HG02943 (cell line): Measurements from ENCODE around the gene ZBTB38.

ENCODE experiments used
- ATAC-seq: cut with Tn5 transposase; IDR thresholded peaks from one replicate; pipeline ENCODE4 v1.9.1; 2021; ENCODE audit warnings: mild to moderate bottlenecking, low read depth, moderate library complexity; ENCODE audit not compliant: unreplicated experiment

ZBTB38 gene

DNA sequence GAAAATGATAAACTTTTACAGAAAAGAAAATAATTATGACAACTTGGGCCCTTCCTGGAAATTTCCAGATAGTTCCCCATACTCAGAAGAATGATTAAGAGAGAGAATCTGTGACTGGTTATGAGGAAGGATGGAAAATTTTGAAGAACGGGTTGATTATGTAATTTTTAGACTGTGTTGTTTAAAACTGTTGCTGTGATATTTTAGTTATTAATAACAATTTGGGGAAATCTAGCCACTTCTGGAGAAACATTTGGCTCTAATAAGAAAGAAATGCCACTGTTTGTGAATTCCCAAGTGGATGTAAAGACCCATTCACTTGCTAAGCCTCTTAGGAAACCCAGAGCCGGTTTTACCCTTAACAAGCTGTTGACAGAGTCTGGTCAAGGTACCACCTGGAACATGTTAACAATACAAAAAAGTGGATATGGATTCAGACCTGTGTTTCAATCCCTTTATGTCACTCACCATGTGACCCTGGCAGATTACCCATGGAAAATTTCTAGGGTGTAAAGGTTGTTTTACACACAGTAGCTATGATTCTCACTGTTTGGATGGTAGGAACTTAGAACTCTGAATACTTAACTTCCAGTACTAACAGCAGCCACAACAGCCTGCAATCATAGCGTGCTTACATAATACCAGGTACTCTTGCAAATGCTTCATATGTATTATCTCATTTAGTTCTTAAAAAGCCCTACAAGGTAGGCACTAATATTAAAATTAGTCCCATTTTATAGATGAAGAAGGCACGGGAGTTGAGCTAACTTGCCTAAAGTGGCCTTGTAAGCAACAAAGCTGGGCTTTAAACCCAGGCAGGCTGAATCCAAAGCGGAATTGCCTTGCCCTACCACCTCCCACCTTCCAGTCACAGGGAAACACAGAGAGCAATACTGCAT lies 32.0 kb downstream of the ZBTB38 start:
- no peak for ATAC-seq

DNA sequence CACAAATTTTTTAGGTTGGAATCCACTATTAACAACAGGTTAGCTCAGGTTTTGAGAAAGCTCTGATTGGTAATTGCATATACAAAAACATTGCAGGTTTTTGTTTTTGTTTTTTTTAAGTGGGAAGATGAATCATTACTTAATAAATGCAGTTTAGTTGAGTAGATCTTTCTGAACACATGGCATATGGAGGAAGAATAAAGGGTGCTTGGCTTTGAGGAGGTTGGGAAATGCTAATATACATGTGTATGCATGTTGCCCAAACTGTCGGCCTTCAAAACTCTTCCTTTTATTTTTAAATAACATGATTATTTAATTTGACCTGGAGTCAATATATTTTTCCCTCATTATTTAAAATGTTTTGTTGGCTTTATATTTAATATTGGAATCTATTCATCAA lies 32.8 kb downstream of the ZBTB38 start:
- no peak for ATAC-seq

DNA sequence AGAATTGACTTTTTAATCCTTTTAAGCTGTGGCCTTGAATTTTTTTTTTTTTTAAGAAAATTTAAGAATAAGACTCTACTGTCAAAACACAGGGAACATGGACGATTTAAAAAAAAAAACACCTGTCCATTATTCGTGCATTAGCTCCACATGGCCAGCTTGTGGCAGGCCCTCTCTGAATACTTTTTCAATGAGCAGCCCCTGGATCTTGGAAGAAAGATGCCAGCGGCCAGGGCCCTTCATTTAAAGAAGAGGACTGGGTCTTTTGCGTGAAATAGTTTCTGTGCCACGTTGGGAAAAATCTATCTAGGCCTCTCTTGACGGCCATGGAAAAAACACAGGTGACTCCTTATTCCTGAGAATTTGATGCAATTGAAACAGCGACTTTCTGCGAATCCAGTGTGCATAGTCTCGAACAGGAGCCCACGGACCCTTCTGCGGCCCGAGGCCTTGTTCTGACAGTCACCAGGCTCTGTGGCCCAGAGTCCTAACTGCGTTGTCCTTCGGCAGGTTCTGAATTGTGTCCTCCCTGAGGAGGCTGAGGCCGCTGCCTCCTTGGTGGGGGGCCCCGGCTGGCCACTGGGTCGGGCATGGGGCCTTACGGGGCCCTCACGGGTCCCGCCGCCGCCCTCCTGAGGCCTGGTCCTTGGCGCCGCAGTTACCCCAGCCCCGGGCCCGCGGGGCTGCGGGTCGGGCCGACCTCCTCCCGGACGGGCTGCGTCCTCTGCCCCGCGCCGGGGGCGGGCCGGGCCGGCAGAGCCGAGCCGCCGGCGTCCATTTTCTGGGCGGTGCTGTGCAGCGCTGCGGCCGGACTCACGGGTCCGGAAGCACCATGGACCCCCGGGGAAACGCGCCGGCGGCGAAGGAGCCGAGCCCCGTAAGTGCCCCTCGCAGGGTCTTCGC lies 33.5 kb downstream of the ZBTB38 start:
- ATAC-seq, result peak; percentile 65

DNA sequence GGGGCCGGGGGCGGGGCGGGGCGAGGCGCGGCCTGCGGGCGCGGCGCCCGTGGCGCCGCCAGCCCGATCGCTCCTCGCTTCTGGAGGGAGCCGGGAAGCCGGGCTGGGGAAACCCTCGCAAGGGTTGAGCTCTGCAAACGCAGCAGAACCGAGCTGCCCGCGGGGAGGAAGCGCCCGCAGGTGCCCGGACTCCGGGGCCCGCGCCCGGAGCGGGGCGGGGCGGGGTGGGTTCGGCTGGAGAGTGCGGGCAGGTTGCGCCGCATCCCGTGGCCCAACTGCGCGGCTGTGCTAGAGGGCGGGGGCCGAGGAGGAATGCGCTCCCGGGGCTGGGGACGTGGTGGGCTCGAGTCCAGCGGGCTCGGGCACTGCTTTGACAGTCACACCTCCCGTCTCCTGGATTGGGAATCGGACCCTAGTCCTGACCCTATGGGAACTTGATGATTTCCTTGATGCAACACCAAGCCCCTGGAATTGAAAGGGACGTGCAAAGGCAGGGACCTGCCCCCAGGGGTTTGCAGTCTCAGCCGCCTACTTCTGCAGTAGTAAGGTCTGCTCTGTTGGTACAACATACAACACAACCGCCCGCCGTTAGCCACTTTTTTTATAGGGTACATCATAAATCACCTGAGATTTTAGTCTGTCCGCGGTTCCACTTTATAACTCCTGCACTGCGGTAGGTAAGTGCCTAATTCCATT lies 34.3 kb downstream of the ZBTB38 start:
- ATAC-seq, result peak; percentile 50

DNA sequence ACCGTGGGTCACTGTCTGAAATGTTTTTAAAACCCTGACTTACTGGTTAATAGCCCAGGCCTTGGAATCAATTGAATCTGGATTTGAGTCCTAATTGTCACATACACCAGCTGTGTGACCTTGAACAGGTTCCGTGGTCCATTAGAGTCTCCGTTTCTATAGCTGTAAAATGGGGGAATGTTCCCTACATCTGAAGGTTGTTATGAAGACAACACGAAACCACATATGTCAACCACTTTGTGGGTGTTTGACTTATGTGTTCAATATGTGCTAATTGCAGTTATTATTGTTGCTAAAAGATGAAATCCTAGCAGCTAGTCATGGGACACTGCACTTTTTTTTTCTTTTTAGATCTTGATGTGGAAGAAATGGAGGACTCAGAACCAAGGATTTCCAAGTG lies 35.3 kb downstream of the ZBTB38 start:
- ATAC-seq, result no peak

DNA sequence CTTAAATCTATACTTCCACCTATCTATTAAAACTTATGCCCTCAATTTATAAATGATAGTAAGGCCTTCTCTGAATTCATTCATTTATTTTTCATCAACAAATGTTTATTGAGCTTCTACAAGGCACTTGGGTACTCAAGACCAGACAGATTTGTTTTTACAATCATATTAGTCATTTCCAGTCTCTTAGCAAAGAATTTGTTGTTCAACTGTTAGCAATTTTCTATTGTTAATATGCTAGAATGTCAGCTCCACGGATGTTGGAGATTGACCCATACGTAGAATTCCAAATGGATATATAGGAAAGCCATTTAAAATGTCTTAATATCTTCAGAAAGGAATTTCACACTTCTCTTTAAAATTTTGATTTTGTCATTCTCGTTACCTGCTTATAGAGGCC lies 36.7 kb downstream of the ZBTB38 start:
- no peak for ATAC-seq

DNA sequence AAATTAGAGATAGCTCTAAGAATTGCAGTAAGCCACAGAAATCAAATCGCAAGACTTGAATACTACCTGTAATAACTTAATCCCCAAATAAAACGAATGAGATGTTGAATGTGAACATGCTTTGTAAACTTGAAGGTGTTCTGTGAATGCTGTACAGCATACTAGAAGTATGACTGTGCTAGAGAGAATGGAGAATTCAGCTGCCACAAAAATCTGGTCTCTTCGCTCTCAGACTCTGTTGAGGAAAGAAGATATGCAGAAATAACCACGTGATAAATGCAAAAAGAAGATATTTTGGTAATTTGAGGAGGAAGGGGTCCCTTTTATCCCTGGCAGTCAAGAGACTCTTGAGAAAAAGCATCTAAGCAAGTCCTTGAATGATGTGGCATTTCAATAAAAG lies 37.3 kb downstream of the ZBTB38 start:
- ATAC-seq, result no peak

DNA sequence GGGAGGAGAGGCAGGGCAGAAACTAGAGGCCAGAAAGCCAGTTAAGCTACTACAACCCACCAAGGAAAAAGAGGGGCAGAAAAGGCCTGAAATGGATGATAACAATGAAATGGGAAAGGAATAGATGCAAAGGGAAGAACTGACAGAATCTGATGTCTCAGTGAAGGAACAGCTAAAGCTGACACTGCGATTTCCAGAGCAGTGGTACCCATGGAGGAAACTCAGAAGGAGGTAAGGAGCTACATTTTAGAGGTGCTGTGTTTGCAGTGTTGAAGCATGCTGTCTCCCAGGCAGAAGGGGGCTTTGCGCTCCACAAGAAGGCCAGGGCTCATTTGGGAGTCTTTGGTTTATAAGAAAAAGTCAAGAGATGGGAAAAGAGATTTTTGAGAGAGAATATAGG lies 38.0 kb downstream of the ZBTB38 start:
- ATAC-seq, result no peak

DNA sequence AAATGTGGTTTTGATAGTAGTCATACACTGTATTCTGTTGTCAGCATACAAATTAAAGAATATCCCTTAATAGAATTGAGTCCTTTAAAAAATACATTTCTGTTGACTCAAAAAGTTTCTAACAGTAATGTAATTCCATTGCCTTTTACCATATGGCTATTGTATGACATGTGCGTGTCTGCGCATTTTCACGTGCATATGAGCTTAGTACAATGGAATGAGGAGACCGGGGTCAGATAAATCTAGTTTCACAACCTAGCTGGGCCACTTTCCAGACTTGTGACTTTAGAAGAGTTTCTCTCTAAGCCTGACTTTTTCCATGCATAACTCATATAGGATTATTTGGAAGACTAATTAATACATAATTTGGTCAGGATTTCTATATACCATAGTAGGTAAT lies 38.7 kb downstream of the ZBTB38 start:
- ATAC-seq, result no peak

DNA sequence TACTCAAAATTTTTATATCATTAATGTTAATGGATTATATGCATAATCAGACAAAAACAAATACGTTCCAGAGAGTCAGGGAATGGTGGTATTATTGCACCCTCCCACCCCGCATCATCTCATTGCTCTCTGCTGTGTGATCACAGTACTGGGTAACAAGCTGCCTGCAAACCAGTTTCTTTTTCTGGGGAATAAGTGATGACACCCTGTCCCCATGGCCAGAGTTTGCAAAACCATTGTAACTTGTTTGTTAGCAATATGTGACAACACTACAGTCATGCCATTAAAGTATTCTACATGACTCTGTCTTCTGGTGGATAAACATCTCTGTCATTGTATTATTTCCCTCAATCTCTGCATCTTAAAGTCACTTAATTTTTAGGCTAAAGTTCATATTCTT lies 39.5 kb downstream of the ZBTB38 start:
- ATAC-seq, result no peak

DNA sequence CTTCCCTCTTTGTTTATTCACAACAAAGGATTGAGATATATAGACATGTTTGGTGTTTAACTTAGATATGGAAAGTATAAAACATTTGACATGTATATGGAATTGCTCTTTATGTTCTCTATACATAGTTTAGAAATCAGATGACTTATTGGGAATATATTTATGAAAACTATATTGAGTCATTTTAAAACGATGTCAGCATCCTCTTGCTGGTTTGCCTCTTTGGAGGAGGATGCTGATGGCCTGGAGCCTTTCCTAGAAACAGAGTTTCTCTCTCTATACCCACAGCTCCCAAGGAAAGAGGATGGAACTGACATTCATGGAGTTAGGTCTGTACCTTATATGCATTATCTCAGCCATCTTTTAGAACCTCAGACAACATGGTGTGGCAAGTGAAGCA lies 40.3 kb downstream of the ZBTB38 start:
- no peak for ATAC-seq

DNA sequence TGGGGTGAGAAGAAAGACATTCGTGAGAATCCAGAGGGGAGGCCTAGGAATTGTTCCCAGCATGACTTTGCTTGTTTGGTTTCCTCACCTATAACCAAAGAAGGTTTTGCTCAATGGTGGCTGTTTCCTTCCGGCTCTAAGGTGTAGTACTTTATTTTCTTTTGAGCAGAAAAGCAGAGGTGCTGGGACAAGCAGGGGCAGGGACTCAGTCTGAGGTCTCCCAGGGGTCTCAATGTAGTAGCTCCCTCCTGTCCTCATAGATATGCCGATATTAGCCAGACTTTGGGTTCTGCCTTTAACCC lies 41.6 kb downstream of the ZBTB38 start:
- ATAC-seq, result no peak

DNA sequence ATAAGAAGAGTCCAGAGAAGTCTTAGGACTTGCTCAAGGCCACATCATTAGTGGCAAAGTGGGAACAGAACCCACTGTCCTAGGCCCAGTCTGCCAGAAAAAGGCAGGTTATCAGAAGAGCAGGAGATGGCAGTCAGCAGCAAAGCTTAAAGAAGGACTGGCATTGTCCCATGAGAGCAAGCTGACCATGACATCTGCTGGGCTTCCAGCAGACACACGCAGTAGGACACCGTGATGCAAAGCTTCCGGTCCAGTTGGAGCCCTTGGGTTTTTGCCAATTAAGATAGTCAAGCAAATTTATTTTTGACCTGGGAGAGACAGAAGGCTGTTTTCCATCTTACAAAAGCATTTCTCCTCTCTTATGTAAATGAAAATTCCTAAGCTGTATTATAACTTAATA lies 42.1 kb downstream of the ZBTB38 start:
- no peak for ATAC-seq

DNA sequence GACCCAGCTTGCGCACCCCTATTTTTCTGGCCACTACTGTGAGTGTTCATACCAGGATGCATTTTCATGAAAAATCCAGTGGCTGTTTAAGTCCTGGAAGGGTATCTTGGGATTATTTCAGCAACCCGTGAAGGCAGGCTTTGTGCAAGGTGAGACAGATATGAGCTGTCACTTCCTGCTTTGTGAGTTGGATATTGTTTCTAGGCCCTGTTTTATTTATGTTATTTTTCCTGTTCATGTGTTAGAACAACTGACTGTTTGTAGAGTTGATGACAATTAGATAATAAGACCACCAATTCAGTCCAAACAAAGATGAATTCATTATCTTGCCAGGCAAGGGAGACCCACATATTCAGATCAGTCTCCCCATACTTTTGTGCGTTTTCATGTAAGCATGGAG lies 42.5 kb downstream of the ZBTB38 start:
- no peak for ATAC-seq

DNA sequence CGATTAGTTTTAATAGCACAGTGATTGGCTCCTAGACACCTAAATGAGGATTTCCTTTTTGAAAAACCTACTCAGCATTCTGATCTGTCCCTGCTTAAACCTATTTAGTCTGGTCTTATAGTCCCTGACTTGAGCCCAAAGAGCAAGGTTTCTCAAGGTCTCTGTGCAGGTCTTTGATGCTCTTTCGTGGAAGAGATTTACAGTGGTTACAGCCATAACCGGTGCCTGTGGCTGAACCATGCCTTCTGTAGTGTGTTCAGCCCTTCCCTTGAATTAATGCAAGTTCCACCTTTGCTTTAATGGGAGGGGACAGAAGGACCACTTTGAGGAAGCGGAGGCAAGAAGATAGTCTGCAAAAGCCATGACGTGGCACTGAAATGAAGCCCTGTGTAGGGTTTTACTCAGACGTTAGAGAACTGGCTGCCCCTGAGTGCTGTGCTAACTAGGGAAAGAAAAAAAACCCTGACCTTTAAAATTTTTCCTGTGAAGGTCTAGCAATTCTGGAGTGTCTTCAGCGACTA lies 43.0 kb downstream of the ZBTB38 start:
- ATAC-seq, result no peak

DNA sequence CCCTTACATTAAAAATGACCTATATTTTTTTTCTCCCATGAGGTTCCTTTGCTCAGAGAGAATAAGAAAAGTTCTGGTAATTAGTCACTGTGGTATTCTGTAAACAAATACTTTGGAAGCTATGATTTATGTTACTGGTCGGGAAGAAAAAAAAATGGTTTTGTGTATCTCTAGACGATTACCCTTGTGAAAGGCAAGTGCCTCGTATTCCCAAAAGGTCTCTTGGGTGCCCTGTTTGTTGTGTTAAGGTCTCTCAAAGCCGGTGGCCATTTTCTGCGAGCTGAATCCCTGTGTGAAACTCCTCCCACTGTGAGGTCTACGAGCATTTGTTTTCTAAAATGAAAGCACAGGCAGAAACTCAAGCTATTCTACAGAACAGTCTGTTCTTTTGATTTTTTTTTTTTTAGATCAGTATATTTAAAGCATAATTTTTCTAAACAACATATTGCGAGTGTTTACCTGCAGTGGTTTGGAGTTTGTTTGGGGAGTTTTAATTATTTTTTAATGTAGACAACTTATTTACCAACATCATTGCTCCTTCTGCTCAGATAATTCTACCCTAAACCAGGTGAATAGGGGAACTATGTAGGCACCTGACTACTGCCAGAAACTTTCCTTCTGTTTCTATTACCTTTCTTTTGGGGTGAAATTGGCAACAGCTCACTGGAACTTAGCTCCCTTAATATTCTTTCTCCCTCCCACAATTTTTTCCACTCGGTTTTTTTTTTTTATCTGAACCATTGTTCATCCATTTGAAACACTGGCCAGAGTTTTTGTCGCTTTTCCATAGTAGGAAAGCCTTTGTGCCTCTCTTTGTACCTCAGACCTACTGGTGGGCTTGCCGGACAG lies 44.0 kb downstream of the ZBTB38 start:
- ATAC-seq, result peak; percentile 63

DNA sequence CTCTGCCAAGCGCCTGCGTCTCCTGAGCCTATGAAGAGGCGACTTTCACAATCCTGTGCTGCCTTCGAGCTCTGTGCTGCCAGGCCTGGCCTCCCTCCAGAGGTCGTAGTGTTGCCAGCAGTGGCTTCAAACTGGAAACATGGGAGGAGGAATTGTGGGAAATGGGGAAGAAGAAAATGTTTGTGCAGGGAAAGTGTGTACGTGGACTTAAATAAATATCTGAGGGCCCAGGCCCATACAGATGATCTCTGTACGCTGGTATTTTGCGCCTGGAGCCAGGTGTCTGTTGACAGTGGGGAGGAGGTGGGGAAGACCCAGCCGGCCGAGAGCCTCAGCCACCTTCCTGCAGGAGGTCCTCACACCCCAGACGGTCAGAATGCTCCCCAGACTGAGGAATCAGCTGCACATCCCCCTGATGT lies 44.6 kb downstream of the ZBTB38 start:
- no peak for ATAC-seq

DNA sequence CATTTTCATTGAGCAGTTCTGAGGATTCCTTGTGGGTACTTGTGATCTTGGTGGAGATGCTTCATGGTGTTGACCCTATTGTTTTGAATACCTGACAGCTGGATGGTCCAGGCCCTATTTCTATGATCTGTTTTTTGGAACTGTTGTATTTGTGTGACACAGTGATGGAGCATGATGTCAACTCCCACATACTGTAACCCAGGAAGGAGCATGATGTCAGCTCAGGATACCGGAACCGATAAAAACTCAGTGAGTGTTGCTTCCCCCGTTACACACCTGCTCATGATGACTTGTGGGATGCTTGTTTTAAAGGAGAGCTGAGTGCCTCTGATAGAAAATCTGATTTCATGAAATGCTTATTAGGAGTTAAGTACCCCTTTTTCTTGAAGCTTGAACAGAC lies 45.1 kb downstream of the ZBTB38 start:
- ATAC-seq, result no peak

DNA sequence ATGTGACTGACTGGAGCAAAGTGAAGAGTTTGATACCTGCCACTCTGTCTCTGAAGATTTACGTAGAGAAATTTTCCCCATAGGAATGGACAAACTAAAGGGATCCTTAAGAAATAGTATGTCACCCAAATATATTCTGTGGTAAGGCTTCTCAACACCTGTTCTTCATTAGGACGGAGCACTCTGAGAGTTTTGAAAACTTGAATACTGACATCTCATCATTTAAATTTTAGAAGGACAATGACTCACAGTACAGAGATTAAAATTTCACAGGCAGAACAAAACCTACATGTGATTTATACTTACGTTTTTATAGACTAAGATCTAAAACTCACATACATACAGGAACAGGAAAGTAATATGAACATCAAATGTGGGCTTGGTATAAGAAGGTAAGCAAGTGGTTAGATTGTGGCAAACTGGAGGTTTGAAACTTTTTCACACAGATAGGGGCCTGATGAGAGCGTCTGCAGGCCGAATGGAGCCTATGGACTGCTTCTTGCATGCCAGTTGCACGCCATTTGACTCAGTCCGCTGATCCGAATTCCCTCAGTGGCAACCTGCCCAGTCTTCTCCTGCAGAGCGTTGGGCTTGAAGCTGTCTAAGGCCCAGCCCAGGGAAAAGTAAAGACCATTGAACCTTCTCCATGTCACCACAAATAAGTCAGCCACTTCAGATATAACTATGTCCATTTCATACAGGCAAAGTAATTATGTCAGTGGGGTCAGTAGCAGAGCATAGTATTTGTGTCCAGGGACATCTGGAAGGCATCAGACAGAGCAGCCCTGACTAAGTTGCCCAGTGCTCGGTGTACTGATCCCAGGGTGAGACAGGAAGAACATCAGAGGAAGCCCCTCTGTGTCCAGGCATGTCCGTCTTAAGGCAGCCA lies 45.7 kb downstream of the ZBTB38 start:
- no peak for ATAC-seq
